Panc1 (cell line): Measurements from ENCODE around the gene ARHGAP31.
A peak's percentile ranks its signal among the peaks of the same experiment; 100 is the strongest.

Experiments used
- POLR2AphosphoS5 ChIP-seq: IDR thresholded peaks from 2 replicates; pipeline ENCODE4 v1.6.1; 2012; ENCODE audit warnings: mild to moderate bottlenecking, low read depth, low read length, moderate library complexity
- SIN3A ChIP-seq: IDR thresholded peaks from 2 replicates; pipeline ENCODE4 v1.6.1; 2012; ENCODE audit warnings: low read depth, mild to moderate bottlenecking, low read length, moderate library complexity, borderline replicate concordance; ENCODE audit not compliant: insufficient read depth
- TF ChIP-seq, protein P1 (sequence below): fragments of 450-650 bp; IDR thresholded peaks from 2 replicates; pipeline ENCODE4 v1.5.1; 2017; ENCODE audit warnings: mild to moderate bottlenecking
- TF ChIP-seq, protein P2 (sequence below), 2 experiments: IDR thresholded peaks; 2 replicates each; pipeline ENCODE4 v1.6.1; 2011 to 2012; ENCODE audit warnings: low read depth in 2 of 2, control low read depth in 1 of 2, low read length in 1 of 2, mild to moderate bottlenecking in 1 of 2, moderate library complexity in 1 of 2; ENCODE audit not compliant: insufficient read depth in 1 of 2

DNA sequence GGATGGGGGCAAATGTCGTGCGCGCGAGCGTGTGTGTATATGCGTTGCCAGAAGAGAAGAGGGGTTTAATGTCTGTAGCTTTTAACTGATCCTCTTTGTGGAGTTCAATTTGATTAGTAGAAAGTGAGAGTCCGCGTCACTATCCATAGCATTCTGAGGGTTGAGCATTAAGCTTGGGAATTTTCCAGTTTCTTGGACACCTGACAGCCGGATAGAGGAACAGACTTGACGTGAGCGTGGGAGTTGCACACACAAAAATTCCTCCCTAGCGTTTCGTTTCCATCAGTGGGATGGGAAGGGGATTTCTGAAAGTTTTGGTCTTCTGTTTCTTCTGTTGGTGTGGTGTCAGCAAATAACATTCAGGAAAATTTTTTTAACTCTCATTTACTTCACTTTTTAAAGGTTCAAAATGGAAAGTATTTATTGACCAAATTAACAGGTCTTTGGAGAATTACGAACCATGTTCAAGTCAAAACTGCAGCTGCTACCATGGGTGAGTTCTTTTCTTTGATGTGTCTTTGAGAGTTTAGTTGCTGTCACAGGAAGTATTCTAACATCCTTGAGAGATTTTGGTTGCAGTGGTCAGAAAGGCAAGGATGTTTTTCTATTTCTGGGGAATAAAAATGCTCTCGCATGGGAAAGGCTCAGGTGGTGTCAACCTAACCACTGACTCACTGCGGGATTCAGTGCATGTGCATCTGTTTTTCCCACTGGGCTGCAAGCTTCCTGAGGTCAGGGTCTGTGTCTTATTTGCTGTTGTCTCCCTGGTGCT lies 175.4 kb downstream of the ARHGAP31 start:
- TF ChIP-seq, protein P1, sequence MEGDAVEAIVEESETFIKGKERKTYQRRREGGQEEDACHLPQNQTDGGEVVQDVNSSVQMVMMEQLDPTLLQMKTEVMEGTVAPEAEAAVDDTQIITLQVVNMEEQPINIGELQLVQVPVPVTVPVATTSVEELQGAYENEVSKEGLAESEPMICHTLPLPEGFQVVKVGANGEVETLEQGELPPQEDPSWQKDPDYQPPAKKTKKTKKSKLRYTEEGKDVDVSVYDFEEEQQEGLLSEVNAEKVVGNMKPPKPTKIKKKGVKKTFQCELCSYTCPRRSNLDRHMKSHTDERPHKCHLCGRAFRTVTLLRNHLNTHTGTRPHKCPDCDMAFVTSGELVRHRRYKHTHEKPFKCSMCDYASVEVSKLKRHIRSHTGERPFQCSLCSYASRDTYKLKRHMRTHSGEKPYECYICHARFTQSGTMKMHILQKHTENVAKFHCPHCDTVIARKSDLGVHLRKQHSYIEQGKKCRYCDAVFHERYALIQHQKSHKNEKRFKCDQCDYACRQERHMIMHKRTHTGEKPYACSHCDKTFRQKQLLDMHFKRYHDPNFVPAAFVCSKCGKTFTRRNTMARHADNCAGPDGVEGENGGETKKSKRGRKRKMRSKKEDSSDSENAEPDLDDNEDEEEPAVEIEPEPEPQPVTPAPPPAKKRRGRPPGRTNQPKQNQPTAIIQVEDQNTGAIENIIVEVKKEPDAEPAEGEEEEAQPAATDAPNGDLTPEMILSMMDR = 0 out of 2 replicates have a peak, but pooled peaks have one; percentile 24
- no peak for TF ChIP-seq SIN3A
- TF ChIP-seq POLR2AphosphoS5 = no peak
- TF ChIP-seq, protein P2, sequence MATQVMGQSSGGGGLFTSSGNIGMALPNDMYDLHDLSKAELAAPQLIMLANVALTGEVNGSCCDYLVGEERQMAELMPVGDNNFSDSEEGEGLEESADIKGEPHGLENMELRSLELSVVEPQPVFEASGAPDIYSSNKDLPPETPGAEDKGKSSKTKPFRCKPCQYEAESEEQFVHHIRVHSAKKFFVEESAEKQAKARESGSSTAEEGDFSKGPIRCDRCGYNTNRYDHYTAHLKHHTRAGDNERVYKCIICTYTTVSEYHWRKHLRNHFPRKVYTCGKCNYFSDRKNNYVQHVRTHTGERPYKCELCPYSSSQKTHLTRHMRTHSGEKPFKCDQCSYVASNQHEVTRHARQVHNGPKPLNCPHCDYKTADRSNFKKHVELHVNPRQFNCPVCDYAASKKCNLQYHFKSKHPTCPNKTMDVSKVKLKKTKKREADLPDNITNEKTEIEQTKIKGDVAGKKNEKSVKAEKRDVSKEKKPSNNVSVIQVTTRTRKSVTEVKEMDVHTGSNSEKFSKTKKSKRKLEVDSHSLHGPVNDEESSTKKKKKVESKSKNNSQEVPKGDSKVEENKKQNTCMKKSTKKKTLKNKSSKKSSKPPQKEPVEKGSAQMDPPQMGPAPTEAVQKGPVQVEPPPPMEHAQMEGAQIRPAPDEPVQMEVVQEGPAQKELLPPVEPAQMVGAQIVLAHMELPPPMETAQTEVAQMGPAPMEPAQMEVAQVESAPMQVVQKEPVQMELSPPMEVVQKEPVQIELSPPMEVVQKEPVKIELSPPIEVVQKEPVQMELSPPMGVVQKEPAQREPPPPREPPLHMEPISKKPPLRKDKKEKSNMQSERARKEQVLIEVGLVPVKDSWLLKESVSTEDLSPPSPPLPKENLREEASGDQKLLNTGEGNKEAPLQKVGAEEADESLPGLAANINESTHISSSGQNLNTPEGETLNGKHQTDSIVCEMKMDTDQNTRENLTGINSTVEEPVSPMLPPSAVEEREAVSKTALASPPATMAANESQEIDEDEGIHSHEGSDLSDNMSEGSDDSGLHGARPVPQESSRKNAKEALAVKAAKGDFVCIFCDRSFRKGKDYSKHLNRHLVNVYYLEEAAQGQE (IDR thresholded peaks at IDR 0.05; ENCODE audit: insufficient read depth in 1 of 2, low read depth in 2 of 2, low read length in 1 of 2) = no peak
